GM12878 (cell line): ENCODE measurements around the gene GRK6. TPM values are rescaled to one million over a fixed set of nuclear protein-coding genes. Genes with fewer than 3 reads are reported as not detected.

Source experiments
- polyA plus RNA-seq, 11 experiments: library from polyadenylated mRNA; depleted of rRNA in 4 of 11; unstranded in 6 of 11; stranded (reverse) in 5 of 11; fragments of >200 nt; fragmentation: Nextera tagmentation in 4 of 11; fragmentation: Illumina TruSeq in 1 of 11; extraction: Ambion mirVana in 4 of 11; extraction: Trizol in 1 of 11; gene quantifications; 1 replicate in 1 of 11; 2 replicates in 10 of 11; pipeline versions ENCODE4 v1.2.1 to v1.2.3, GENCODE V29; 2011 to 2016; ENCODE audit warnings: inconsistent platforms in 2 of 11, missing spikeins in 2 of 11, low read depth in 1 of 11
- total RNA-seq, 4 experiments: library from RNA; depleted of rRNA in 3 of 4; stranded (reverse); fragments of >200 nt in 3 of 4; fragmentation: Illumina TruSeq in 1 of 4; extraction: Trizol in 1 of 4; gene quantifications; 2 replicates each; pipeline versions ENCODE4 v1.2.1 to v1.2.3, GENCODE V29; 2013 to 2021

GRK6 gene
- total and polyA plus RNA-seq, 10 of the 15 experiments (the other 5 are each of a cell fraction or from before 2014, with no cell fraction given): 0.79 to 124 (median 41.6) TPM

Other genes starting within 250 kb of the GRK6 start
Only the 7 nearest of the 16 such genes appear.
- 56.5 and 68.1 TPM in 2 replicates for gene RGS14, start 68.8 kb upstream of the GRK6 start, total RNA-seq (2014; rRNA removed)
- 25.1 and 30.4 TPM in 2 replicates for gene RGS14, start 68.8 kb upstream of the GRK6 start, total RNA-seq (2014; rRNA removed; fragmentation: Illumina TruSeq; extraction: Trizol)
- 65.6 and 72.9 TPM in 2 replicates for gene RGS14, start 68.8 kb upstream of the GRK6 start, total RNA-seq (2021)
- gene RGS14, start 68.8 kb upstream of the GRK6 start, polyA plus RNA-seq (2011; rRNA removed): 28.8 and 57.1 TPM in 2 replicates
- gene RGS14, start 68.8 kb upstream of the GRK6 start, polyA plus RNA-seq (2014; fragmentation: Illumina TruSeq; extraction: Trizol): 4.4 and 35.8 TPM in 2 replicates
- 1 to 10 TPM in 1 of 2 experiments, under 1 TPM in 1; 0.19 to 1.3 TPM for gene RGS14, start 68.8 kb upstream of the GRK6 start, polyA plus RNA-seq (2014; fragmentation: Nextera tagmentation; extraction: Ambion mirVana)
- gene RGS14, start 68.8 kb upstream of the GRK6 start, polyA plus RNA-seq (2014; rRNA removed): 88.7 and 91.9 TPM in 2 replicates
- gene RGS14, start 68.8 kb upstream of the GRK6 start, polyA plus RNA-seq (2016; fragmentation: Nextera tagmentation; extraction: Ambion mirVana): 10 to 100 TPM; 53.6 to 56.0 TPM
- 0.05 and 0.11 TPM in 2 replicates for gene SLC34A1, start 42.2 kb upstream of the GRK6 start, total RNA-seq (2014; rRNA removed)
- 0.04 and 0.09 TPM in 2 replicates for gene SLC34A1, start 42.2 kb upstream of the GRK6 start, total RNA-seq (2014; rRNA removed; fragmentation: Illumina TruSeq; extraction: Trizol)
- 0.05 and 0.10 TPM in 2 replicates for gene SLC34A1, start 42.2 kb upstream of the GRK6 start, total RNA-seq (2021)
- gene SLC34A1, start 42.2 kb upstream of the GRK6 start, polyA plus RNA-seq (2011; rRNA removed): 0.14 TPM in 2 replicates
- gene SLC34A1, start 42.2 kb upstream of the GRK6 start, polyA plus RNA-seq (2014; fragmentation: Illumina TruSeq; extraction: Trizol): 0.03 TPM in 1 of 2 replicates, not detected in the other
- not detected for gene SLC34A1, start 42.2 kb upstream of the GRK6 start, polyA plus RNA-seq (2014; fragmentation: Nextera tagmentation; extraction: Ambion mirVana)
- gene SLC34A1, start 42.2 kb upstream of the GRK6 start, polyA plus RNA-seq (2014; rRNA removed): 0.05 and 0.09 TPM in 2 replicates
- under 1 TPM; 0.07 to 0.09 TPM for gene SLC34A1, start 42.2 kb upstream of the GRK6 start, polyA plus RNA-seq (2016; fragmentation: Nextera tagmentation; extraction: Ambion mirVana)
- gene PFN3, start 26.0 kb upstream of the GRK6 start, total RNA-seq (2014; rRNA removed): not detected in 2 replicates
- gene PFN3, start 26.0 kb upstream of the GRK6 start, total RNA-seq (2014; rRNA removed; fragmentation: Illumina TruSeq; extraction: Trizol): not detected in 2 replicates
- not detected in 2 replicates for gene PFN3, start 26.0 kb upstream of the GRK6 start, total RNA-seq (2021)
- gene PFN3, start 26.0 kb upstream of the GRK6 start, polyA plus RNA-seq (2011; rRNA removed): not detected in 2 replicates
- gene PFN3, start 26.0 kb upstream of the GRK6 start, polyA plus RNA-seq (2014; fragmentation: Illumina TruSeq; extraction: Trizol): not detected in 2 replicates
- gene PFN3, start 26.0 kb upstream of the GRK6 start, polyA plus RNA-seq (2014; fragmentation: Nextera tagmentation; extraction: Ambion mirVana): not detected
- not detected in 2 replicates for gene PFN3, start 26.0 kb upstream of the GRK6 start, polyA plus RNA-seq (2014; rRNA removed)
- not detected for gene PFN3, start 26.0 kb upstream of the GRK6 start, polyA plus RNA-seq (2016; fragmentation: Nextera tagmentation; extraction: Ambion mirVana)
- 6.9 and 7.1 TPM in 2 replicates for gene F12, start 17.1 kb upstream of the GRK6 start, total RNA-seq (2014; rRNA removed)
- 0.49 and 0.74 TPM in 2 replicates for gene F12, start 17.1 kb upstream of the GRK6 start, total RNA-seq (2014; rRNA removed; fragmentation: Illumina TruSeq; extraction: Trizol)
- 5.8 and 7.1 TPM in 2 replicates for gene F12, start 17.1 kb upstream of the GRK6 start, total RNA-seq (2021)
- gene F12, start 17.1 kb upstream of the GRK6 start, polyA plus RNA-seq (2011; rRNA removed): 2.3 and 5.2 TPM in 2 replicates
- 0.25 and 0.82 TPM in 2 replicates for gene F12, start 17.1 kb upstream of the GRK6 start, polyA plus RNA-seq (2014; fragmentation: Illumina TruSeq; extraction: Trizol)
- gene F12, start 17.1 kb upstream of the GRK6 start, polyA plus RNA-seq (2014; fragmentation: Nextera tagmentation; extraction: Ambion mirVana): under 1 TPM; 0.50 to 0.82 TPM
- gene F12, start 17.1 kb upstream of the GRK6 start, polyA plus RNA-seq (2014; rRNA removed): 5.9 and 9.9 TPM in 2 replicates
- gene F12, start 17.1 kb upstream of the GRK6 start, polyA plus RNA-seq (2016; fragmentation: Nextera tagmentation; extraction: Ambion mirVana): 10 to 100 TPM in 1 of 2 experiments, 1 to 10 TPM in 1; 9.7 to 11.3 TPM
- gene PRR7, start 20.1 kb downstream of the GRK6 start, total RNA-seq (2014; rRNA removed): 12.0 and 15.3 TPM in 2 replicates
- gene PRR7, start 20.1 kb downstream of the GRK6 start, total RNA-seq (2014; rRNA removed; fragmentation: Illumina TruSeq; extraction: Trizol): 0.40 and 0.60 TPM in 2 replicates
- 15.7 and 15.9 TPM in 2 replicates for gene PRR7, start 20.1 kb downstream of the GRK6 start, total RNA-seq (2021)
- gene PRR7, start 20.1 kb downstream of the GRK6 start, polyA plus RNA-seq (2011; rRNA removed): 0.89 and 3.9 TPM in 2 replicates
- gene PRR7, start 20.1 kb downstream of the GRK6 start, polyA plus RNA-seq (2014; fragmentation: Illumina TruSeq; extraction: Trizol): 0.09 TPM in 1 of 2 replicates, not detected in the other
- not detected for gene PRR7, start 20.1 kb downstream of the GRK6 start, polyA plus RNA-seq (2014; fragmentation: Nextera tagmentation; extraction: Ambion mirVana)
- 18.8 and 21.0 TPM in 2 replicates for gene PRR7, start 20.1 kb downstream of the GRK6 start, polyA plus RNA-seq (2014; rRNA removed)
- gene PRR7, start 20.1 kb downstream of the GRK6 start, polyA plus RNA-seq (2016; fragmentation: Nextera tagmentation; extraction: Ambion mirVana): 1 to 10 TPM; 4.6 TPM
- 36.0 and 42.0 TPM in 2 replicates for gene DBN1, start 47.0 kb downstream of the GRK6 start, total RNA-seq (2014; rRNA removed)
- gene DBN1, start 47.0 kb downstream of the GRK6 start, total RNA-seq (2014; rRNA removed; fragmentation: Illumina TruSeq; extraction: Trizol): 16.8 and 19.2 TPM in 2 replicates
- gene DBN1, start 47.0 kb downstream of the GRK6 start, total RNA-seq (2021): 75.4 and 81.0 TPM in 2 replicates
- 10.0 and 14.1 TPM in 2 replicates for gene DBN1, start 47.0 kb downstream of the GRK6 start, polyA plus RNA-seq (2011; rRNA removed)
- 3.2 and 15.9 TPM in 2 replicates for gene DBN1, start 47.0 kb downstream of the GRK6 start, polyA plus RNA-seq (2014; fragmentation: Illumina TruSeq; extraction: Trizol)
- gene DBN1, start 47.0 kb downstream of the GRK6 start, polyA plus RNA-seq (2014; fragmentation: Nextera tagmentation; extraction: Ambion mirVana): under 1 TPM; 0.18 to 0.62 TPM
- gene DBN1, start 47.0 kb downstream of the GRK6 start, polyA plus RNA-seq (2014; rRNA removed): 49.0 and 58.5 TPM in 2 replicates
- gene DBN1, start 47.0 kb downstream of the GRK6 start, polyA plus RNA-seq (2016; fragmentation: Nextera tagmentation; extraction: Ambion mirVana): 10 to 100 TPM; 36.5 to 38.0 TPM
- 15.5 and 18.2 TPM in 2 replicates for gene PDLIM7, start 70.9 kb downstream of the GRK6 start, total RNA-seq (2014; rRNA removed)
- gene PDLIM7, start 70.9 kb downstream of the GRK6 start, total RNA-seq (2014; rRNA removed; fragmentation: Illumina TruSeq; extraction: Trizol): 6.2 and 7.6 TPM in 2 replicates
- 30.3 and 36.6 TPM in 2 replicates for gene PDLIM7, start 70.9 kb downstream of the GRK6 start, total RNA-seq (2021)
- 10.2 and 23.1 TPM in 2 replicates for gene PDLIM7, start 70.9 kb downstream of the GRK6 start, polyA plus RNA-seq (2011; rRNA removed)
- 1.1 and 5.1 TPM in 2 replicates for gene PDLIM7, start 70.9 kb downstream of the GRK6 start, polyA plus RNA-seq (2014; fragmentation: Illumina TruSeq; extraction: Trizol)
- 1 to 10 TPM in 1 of 2 experiments, under 1 TPM in 1; 0.82 to 2.3 TPM for gene PDLIM7, start 70.9 kb downstream of the GRK6 start, polyA plus RNA-seq (2014; fragmentation: Nextera tagmentation; extraction: Ambion mirVana)
- gene PDLIM7, start 70.9 kb downstream of the GRK6 start, polyA plus RNA-seq (2014; rRNA removed): 33.3 and 47.9 TPM in 2 replicates
- gene PDLIM7, start 70.9 kb downstream of the GRK6 start, polyA plus RNA-seq (2016; fragmentation: Nextera tagmentation; extraction: Ambion mirVana): 10 to 100 TPM; 35.3 to 35.8 TPM